OCI-M2 (cell line): ENCODE results near the gene MAP3K7CL.

ENCODE experiments used
- DNase-seq: peaks from one replicate; lab custom pipeline; 2025; ENCODE audit not compliant: unreplicated experiment; lab: John Stamatoyannopoulos, UW

MAP3K7CL gene

DNA sequence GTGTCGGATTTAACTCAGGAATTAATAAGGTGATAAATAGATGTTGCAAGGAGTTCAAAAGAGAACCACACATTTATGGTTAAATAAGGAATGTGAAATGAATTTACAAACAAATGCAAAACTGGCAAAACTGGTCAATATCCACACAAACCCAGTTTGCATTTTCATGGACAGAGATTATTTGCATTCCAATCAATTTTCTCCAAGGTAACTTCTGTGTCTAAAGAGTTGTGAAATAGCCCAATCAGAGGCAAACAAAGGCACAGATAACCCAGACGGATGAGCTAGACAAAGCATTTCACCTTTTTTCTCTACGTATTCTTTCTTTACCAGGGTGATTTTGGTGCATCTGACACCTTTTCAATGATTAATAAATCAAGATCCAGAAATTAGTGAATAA, 63.9 kb downstream of the MAP3K7CL start:
- no peak for DNase-seq

- DNase-seq: no peak
Observed at GRCh38 chr21:29194847-29195246, 64.4 kb downstream of the MAP3K7CL start.

- DNase-seq: no peak
Observed at GRCh38 chr21:29195981-29196669, 65.7 kb downstream of the MAP3K7CL start.

- DNase-seq: no peak
Observed at GRCh38 chr21:29196670-29197191, 66.3 kb downstream of the MAP3K7CL start.

- DNase-seq: no peak
Observed at GRCh38 chr21:29201186-29201585, 70.7 kb downstream of the MAP3K7CL start.

DNA sequence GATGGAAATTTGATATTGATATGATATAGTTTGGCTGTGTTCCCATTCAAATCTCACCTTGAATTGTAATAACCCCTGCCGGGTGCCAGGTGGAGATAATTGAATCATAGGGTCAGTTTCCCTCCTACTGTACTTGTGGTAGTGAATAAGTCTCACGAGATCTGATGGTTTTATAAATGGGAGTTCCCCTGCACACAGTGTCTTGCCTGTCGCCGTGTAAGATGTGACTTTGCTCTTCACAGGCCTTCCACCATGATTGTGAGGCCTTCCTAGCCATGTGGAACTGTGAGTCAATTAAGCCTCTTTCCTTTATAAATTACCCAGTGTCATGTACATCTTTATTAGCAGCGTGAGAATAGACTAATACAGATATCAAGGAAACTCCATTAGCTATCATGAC, 74.6 kb downstream of the MAP3K7CL start:
- DNase-seq: no peak

DNA sequence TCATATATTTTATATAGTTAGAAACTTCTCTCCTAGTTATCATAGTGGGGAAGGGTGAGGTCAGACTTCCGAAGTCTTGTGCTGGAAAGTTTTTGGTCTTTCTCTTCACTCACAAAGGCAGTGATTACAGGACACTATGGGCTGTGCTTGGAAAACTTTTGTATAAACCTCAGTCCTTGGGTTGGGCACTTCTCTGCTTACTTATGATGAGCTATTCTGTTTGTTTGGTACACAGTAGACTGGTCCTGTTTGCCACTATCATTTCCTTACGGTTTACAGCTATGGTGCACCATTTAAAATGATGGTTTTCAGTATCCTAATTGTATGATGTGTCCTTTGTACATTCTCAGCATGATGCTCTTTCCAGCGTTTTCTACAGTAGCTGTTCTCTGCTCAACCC, 75.5 kb downstream of the MAP3K7CL start:
- no peak for DNase-seq

GRCh38 chr21:29206445-29206844, 76.0 kb downstream of the MAP3K7CL start:
- no peak for DNase-seq

DNA sequence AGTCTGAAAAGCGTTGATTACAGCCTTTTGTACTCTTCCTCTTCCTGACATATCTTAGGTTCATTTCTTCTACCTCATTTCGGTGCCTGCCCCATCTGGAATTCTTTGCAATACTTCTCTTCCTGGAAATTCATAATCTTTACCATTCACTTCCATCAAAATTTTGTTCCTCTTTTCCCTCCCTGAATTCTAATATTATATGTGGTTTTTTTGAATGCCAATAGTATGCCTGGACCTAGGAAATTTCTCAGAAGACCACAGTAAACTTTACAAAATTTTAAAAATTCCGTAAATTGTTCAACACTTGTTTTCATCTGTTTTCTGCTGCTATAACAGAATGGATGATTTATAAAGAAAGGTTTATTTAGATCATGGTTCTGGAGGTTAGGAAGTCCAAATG, 76.8 kb downstream of the MAP3K7CL start:
- DNase-seq: no peak

DNA sequence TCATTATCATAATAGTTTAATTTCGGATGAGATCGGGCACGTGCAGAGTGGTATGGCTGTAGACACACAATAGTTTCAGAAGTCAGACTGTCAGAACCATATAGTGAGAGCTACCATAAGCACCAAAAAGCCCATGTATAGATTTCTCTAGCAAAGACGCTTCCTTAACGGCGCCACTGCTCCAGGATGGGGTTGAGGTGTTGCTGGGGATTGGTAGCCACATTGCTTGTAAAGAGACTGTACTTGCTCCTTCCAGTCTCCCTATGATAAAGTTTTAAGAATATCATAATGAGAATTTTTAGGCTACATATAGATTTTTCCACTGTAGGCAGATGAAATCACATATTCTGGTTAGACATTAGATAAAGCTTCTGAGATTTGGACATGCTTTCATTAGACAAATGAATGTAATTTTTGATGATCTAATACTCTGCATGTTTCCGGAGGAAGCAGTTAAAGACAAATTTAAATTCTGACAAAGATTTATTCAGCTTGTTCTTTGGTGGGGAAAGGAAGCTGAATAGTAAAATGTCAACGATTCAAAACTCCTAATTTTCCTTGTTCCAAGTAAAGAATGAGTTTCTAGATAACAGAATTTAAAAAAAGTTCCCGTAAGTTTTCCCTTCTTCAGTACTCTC, 77.7 kb downstream of the MAP3K7CL start:
- no peak for DNase-seq

DNA sequence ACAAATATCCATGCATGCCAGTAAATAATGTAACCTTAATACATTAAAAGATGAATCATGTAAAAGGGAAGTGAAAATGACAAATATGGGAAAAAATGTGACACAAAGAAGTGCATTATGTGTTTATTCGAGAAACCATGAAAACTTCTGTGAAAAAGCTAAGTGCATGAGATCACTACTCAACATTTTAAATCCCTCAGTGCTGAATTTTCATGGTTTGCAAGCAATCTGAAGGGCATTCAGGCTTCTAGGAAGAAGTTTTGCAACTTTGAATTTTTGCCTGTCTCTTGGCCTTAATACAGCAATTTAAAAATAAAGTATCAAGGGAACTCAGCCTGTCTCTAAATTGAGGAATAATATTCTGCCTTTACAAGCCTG, 78.2 kb downstream of the MAP3K7CL start:
- DNase-seq: no peak

DNA sequence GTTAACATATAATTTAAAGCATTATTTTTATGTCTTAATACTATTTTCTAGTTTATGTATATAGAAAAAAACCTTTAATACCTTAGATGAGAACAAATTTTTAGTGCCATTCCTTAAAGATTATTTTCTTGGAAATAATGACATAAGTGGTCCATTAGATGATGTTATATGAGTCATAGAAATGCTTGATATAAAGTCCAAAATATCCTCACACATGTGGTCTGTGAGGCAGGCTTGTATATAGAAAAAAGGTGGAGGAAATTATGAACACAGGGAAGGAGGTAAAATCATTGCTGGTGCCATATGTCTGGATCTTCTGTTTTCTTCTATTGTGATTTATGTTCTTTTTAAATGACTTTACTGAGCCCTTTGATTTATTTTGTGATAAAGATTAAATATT, 79.3 kb downstream of the MAP3K7CL start:
- DNase-seq: no peak

- no peak for DNase-seq
Observed at GRCh38 chr21:29211205-29211604, 80.8 kb downstream of the MAP3K7CL start.

GRCh38 chr21:29212446-29212845, 82.0 kb downstream of the MAP3K7CL start:
- DNase-seq: no peak

GRCh38 chr21:29213513-29214385, 83.3 kb downstream of the MAP3K7CL start:
- DNase-seq: no peak

- DNase-seq: no peak
Observed at GRCh38 chr21:29215709-29216108, 85.3 kb downstream of the MAP3K7CL start.

DNA sequence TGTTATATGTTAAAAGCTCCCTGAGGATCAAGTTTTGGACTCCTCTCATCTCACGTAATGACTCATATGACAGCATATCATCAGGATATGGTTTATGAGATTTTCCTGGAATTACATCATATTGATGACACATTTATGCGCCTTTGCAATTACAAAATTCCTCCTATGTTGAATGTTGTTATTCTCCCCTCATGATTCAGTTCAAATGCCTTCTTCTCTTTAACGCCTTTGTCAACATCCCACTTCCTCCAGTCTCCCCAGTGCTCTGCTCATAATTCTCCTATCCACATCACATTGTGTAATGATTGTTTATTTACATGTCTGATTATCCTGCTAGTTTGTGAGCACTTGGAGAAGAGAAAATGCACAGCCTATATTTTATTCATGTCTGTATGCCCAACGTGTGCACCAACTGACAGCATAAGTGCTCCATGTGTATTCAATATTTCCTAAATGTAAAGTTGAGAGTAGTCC, 87.4 kb downstream of the MAP3K7CL start:
- no peak for DNase-seq

DNA sequence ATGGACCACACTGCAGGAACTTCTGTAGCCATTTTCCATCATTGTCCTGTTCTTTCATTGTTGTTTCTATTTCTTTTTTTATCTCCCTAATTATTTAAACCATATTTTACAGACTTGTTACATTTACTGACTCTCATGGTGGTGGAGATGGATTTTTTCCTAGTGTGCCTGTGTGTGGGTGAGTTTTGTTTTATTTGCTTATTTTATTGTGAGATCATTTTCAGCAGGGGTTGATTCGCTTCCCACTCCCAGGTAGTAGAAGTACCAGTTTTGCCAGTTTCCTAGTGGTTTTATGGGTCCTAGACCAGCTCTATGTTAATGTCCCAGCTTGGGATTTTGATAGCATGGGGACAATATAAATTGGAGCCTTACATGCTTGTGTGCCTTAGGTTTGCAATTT, 88.3 kb downstream of the MAP3K7CL start:
- no peak for DNase-seq

GRCh38 chr21:29219165-29219770, 88.8 kb downstream of the MAP3K7CL start:
- DNase-seq: no peak

DNA sequence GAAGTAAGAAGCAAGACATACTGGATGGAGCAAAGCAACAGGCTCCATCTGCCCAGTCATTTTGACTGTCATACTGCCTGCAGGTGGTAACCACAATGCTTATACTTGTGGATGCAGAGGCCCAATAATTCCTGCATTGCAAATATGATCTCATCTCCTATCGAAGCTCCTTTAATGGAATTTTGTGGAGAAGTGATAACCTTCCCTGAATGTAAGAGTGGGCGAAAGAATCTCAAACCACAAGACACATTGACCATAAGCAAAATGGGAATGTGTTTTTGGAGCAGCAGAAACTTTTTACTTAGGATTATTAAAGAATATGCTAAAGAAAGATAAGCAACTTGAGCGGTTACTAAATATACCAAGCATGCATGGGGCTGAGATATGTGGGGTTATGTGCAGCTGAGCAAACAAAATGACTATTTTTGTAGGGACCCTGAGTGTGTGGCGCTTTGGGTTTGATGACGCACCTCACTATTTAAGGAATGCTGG, 90.9 kb downstream of the MAP3K7CL start:
- DNase-seq: no peak

- no peak for DNase-seq
Observed at GRCh38 chr21:29224006-29224405, 93.6 kb downstream of the MAP3K7CL start.
